SK-N-SH (cell line): Measurements from ENCODE around the gene POLR3C. TPM values are rescaled to one million over a fixed set of nuclear protein-coding genes. Genes with fewer than 3 reads are reported as not detected.

Experiments
- CTCF ChIA-PET: fragments of 300-600, 350-600 bp; formaldehyde crosslinking; extraction: SDS; loops from one replicate; lab custom pipeline; 2021; lab: Yijun Ruan, JAX
- POLR2A ChIA-PET: fragments of 350-600 bp; sonication (Branson Sonifier 250); formaldehyde crosslinking; extraction: SDS; loops from one replicate; lab custom pipeline; 2020; ENCODE audit warnings: antibody characterized with exemption, inconsistent platforms; lab: Yijun Ruan, JAX
- DNase-seq: peaks from one replicate; pipeline ENCODE4 v3.0.0; 2012
- H2AFZ ChIP-seq: fragments of 200-600 bp; sonication (generic); 2 replicates; pipeline ENCODE4 v1.8.1; 2016; ENCODE audit warnings: antibody characterized with exemption, mild to moderate bottlenecking, low read depth
- H3F3A ChIP-seq: fragments of 200-600 bp; sonication (generic); replicated peaks from 2 replicates; pipeline ENCODE3; 2016; ENCODE audit warnings: antibody characterized with exemption, mild to moderate bottlenecking; ENCODE audit not compliant: insufficient read depth
- H3K27ac ChIP-seq, 2 experiments: fragments of 200-500 bp in 1 of 2; fragments of 200-600 bp in 1 of 2; sonication (Bioruptor generic) in 1 of 2; sonication (generic), shearing (Covaris generic) in 1 of 2; 2 replicates each; pipeline versions ENCODE4 v1.5.1 to v1.6.1; 2014 to 2016; ENCODE audit warnings: low read depth in 2 of 2, inconsistent platforms in 1 of 2, low read length in 1 of 2, mild to moderate bottlenecking in 1 of 2, mixed read lengths in 1 of 2
- H3K27me3 ChIP-seq: fragments of 200-600 bp; sonication (generic), shearing (Covaris generic); 2 replicates; pipeline ENCODE4 v1.6.1; 2016; ENCODE audit warnings: mixed run types; ENCODE audit not compliant: insufficient read depth
- H3K36me3 ChIP-seq, 2 experiments: fragments of 200-500 bp in 1 of 2; fragments of 200-600 bp in 1 of 2; sonication (Bioruptor generic) in 1 of 2; sonication (generic) in 1 of 2; replicated peaks in 1 of 2; 2 replicates each; pipeline versions ENCODE3 to v1.5.1; 2014 to 2016; ENCODE audit warnings: low read length in 1 of 2, mild to moderate bottlenecking in 1 of 2; ENCODE audit not compliant: insufficient read depth in 2 of 2, control insufficient read depth in 1 of 2
- H3K4me1 ChIP-seq, 2 experiments: fragments of 200-500 bp in 1 of 2; fragments of 200-600 bp in 1 of 2; sonication (Bioruptor generic) in 1 of 2; sonication (generic), shearing (Covaris generic) in 1 of 2; 2 replicates each; pipeline versions ENCODE4 v1.5.1 to v1.6.1; 2014 to 2016; ENCODE audit warnings: low read depth in 1 of 2, low read length in 1 of 2, mixed run types in 1 of 2; ENCODE audit not compliant: insufficient read depth in 2 of 2, control insufficient read depth in 1 of 2
- H3K4me2 ChIP-seq: fragments of 200-600 bp; sonication (generic), shearing (Covaris generic); 2 replicates; pipeline ENCODE4 v1.6.1; 2017; ENCODE audit warnings: mixed run types
- H3K4me3 ChIP-seq, 2 experiments: fragments of 200-500 bp in 1 of 2; fragments of 200-600 bp in 1 of 2; sonication (Bioruptor generic) in 1 of 2; sonication (generic), shearing (Covaris generic) in 1 of 2; 2 replicates each; pipeline versions ENCODE4 v1.5.1 to v1.8.1; 2014 to 2016; ENCODE audit warnings: low read depth in 2 of 2, inconsistent platforms in 1 of 2, low read length in 1 of 2, mild to moderate bottlenecking in 1 of 2, mixed read lengths in 1 of 2, moderate library complexity in 1 of 2
- H3K79me2 ChIP-seq: fragments of 200-600 bp; sonication (generic); 2 replicates; pipeline ENCODE4 v1.8.1; 2017; ENCODE audit warnings: mild to moderate bottlenecking; ENCODE audit not compliant: insufficient read depth
- H3K9ac ChIP-seq: fragments of 200-600 bp; sonication (generic); 2 replicates; pipeline ENCODE4 v1.6.1; 2017; ENCODE audit warnings: mixed run types
- H3K9me2 ChIP-seq: fragments of 200-600 bp; sonication (generic); 2 replicates; pipeline ENCODE4 v1.6.1; 2017; ENCODE audit warnings: mixed run types
- H3K9me3 ChIP-seq: fragments of 200-600 bp; sonication (generic); 2 replicates; pipeline ENCODE4 v1.6.1; 2017; ENCODE audit warnings: mixed run types, mild to moderate bottlenecking, moderate library complexity
- H4K20me1 ChIP-seq: fragments of 200-600 bp; sonication (generic); 2 replicates; pipeline ENCODE4 v1.6.1; 2017; ENCODE audit warnings: mild to moderate bottlenecking, mixed run types; ENCODE audit not compliant: insufficient read depth
- CHD2 ChIP-seq: fragments of 150-350 bp; IDR thresholded peaks from 2 replicates; pipeline ENCODE4 v1.6.1; 2018; ENCODE audit warnings: low read length; ENCODE audit not compliant: partially characterized antibody
- EZH2phosphoT487 ChIP-seq: fragments of 200-600 bp; sonication (generic); IDR thresholded peaks from 2 replicates; pipeline ENCODE4 v1.6.1; 2017; ENCODE audit warnings: low read depth, mixed run types, mild to moderate bottlenecking, antibody characterized with exemption, moderate library complexity, borderline replicate concordance
- FOSL2 ChIP-seq: IDR thresholded peaks from 2 replicates; pipeline ENCODE4 v1.4.0; 2012; ENCODE audit warnings: low read depth, mild to moderate bottlenecking, moderate library complexity, borderline replicate concordance
- FOXJ3 ChIP-seq: sonication (generic); formaldehyde crosslinking; IDR thresholded peaks from 2 replicates; pipeline ENCODE4 v1.5.1; 2020; ENCODE audit warnings: mild to moderate bottlenecking, missing genetic modification reagents
- MXI1 ChIP-seq: IDR thresholded peaks from 2 replicates; pipeline ENCODE4 v1.6.1; 2012; ENCODE audit warnings: mild to moderate bottlenecking, low read depth, low read length, improper control_type of control experiment
- POLR2AphosphoS5 ChIP-seq: IDR thresholded peaks from 2 replicates; pipeline ENCODE4 v1.6.1; 2012; ENCODE audit warnings: low read depth, low read length
- RFX5 ChIP-seq: IDR thresholded peaks from 2 replicates; pipeline ENCODE4 v1.6.1; 2012; ENCODE audit warnings: mild to moderate bottlenecking, improper control_type of control experiment, low read length
- RXRA ChIP-seq: IDR thresholded peaks from 2 replicates; pipeline ENCODE4 v1.4.0; 2012; ENCODE audit warnings: low read depth, mild to moderate bottlenecking, borderline replicate concordance
- SIN3A ChIP-seq: IDR thresholded peaks from 2 replicates; pipeline ENCODE4 v1.6.1; 2012; ENCODE audit warnings: low read depth, mild to moderate bottlenecking, low read length, moderate library complexity, borderline replicate concordance
- YY1 ChIP-seq: IDR thresholded peaks from 2 replicates; pipeline ENCODE4 v1.4.0; 2012; ENCODE audit warnings: low read depth, mild to moderate bottlenecking
- WGBS: methylation state at CpG from one replicate; pipeline ENCODE4 v1.1.6; 2017; ENCODE audit warnings: low lambda C conversion rate; 5-methylcytosine and 5-hydroxymethylcytosine counted together
- polyA plus RNA-seq, 3 experiments: library from polyadenylated mRNA; depleted of rRNA; stranded (reverse); fragments of >200 nt; gene quantifications; 2 replicates each; pipeline ENCODE4 v1.2.3, GENCODE V29; 2012
- TF ChIP-seq, protein P1 (sequence below): IDR thresholded peaks from 2 replicates; pipeline ENCODE4; 2012
- TF ChIP-seq, protein P2 (sequence below): fragments of 200-600 bp; sonication (generic); IDR thresholded peaks from 2 replicates; pipeline ENCODE4 v1.6.1; 2017; ENCODE audit warnings: antibody characterized with exemption, mild to moderate bottlenecking, moderate library complexity
- TF ChIP-seq, protein P3 (sequence below): IDR thresholded peaks from 2 replicates; pipeline ENCODE4 v1.4.0; 2012; ENCODE audit warnings: low read depth, borderline replicate concordance

POLR3C gene
- polyA plus RNA-seq, 1 of the 3 experiments (the other 2 are of a cell fraction): 34.1 TPM

DNA sequence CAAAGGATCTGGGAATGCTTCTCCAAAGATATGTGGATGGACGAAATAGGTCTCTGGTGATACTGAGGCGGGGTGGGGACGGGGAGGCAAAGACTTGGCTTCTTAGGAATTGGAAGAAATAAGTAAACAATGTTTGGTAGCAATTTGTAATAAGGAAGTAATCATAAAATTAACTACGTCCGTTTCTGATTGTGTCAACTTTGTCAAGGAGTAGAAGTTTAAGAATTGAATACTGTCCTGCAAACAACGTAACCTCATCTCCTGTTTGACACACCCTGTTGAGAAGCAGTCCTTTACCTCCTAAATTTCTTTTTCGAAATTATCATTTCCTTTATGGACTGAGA, 471 bp downstream of the POLR3C start:
- H3K4me1 ChIP-seq: peaks cover 0 to 12% of the 10 kb centered on the region in 2 experiments; a peak in 2 of 4 replicates
- no peaks in the 10 kb centered on the region for H3K9me2 ChIP-seq
- no peaks in the 10 kb centered on the region for H4K20me1 ChIP-seq
- H3K4me3 ChIP-seq: peak overlapping the region; percentile 90 to 99
- H3K9me3 ChIP-seq: no peaks in the 10 kb centered on the region
- peak overlapping the region; percentile 92 to 98 for H3K27ac ChIP-seq
- peak overlapping the region; percentile 74 for H3K4me2 ChIP-seq
- ChIA-PET POLR2A (interaction anchor here (1.1 to 1.4 kb wide), 3 partner anchors 21 to 103 kb away, joined by 3 to 12 read pairs (median 3); partner anchors contain the start of genes NUDT17, PIAS3 and RBM8A), CTCF (interaction anchor here (1.4 to 10.4 kb wide), 4 partner anchors 21 to 183 kb away, joined by 3 to 121 read pairs (median 4); partner anchors contain the start of genes ITGA10 and NUDT17)
- peaks cover 14% of the 10 kb centered on the region for H3F3A ChIP-seq
- no peaks in the 10 kb centered on the region for H3K27me3 ChIP-seq
- peaks cover 56% of the 10 kb centered on the region for H3K79me2 ChIP-seq
- TF ChIP-seq, protein P1, sequence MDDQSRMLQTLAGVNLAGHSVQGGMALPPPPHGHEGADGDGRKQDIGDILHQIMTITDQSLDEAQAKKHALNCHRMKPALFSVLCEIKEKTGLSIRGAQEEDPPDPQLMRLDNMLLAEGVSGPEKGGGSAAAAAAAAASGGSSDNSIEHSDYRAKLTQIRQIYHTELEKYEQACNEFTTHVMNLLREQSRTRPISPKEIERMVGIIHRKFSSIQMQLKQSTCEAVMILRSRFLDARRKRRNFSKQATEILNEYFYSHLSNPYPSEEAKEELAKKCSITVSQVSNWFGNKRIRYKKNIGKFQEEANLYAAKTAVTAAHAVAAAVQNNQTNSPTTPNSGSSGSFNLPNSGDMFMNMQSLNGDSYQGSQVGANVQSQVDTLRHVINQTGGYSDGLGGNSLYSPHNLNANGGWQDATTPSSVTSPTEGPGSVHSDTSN: no peak
- DNase-seq: peak; percentile 11
- H3K36me3 ChIP-seq: peaks cover 24 to 37% of the 10 kb centered on the region in 2 experiments
- H3K9ac ChIP-seq: peak overlapping the region; percentile 87
- 3% methylated on average over 7 of the region's 7 CpGs for WGBS
- peak overlapping the region; percentile 90 for H2AFZ ChIP-seq

DNA sequence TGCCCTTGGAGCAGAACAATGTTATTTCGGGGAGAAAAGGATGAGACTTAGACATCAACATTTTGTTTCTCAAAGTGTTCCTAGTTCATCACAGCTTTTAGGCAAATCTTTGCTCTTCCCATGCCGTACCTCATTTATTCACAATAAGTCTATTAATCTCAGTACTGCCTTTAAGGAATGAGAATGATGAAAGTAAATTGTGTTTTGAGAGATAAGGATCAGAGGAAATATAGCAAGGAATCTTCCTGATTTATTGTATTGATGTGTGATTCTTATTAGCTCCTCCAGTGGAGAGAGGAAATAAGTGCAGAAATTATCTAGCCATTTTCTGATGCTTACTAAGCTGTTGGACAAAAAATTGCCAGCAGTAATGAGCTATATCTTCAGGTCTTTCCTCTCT, 2.0 kb downstream of the POLR3C start:
- H3K27ac ChIP-seq: peak overlapping the region; percentile 28 to 92; a peak in 3 of 4 replicates
- peaks cover 14% of the 10 kb centered on the region for H3F3A ChIP-seq
- peaks cover 0 to 12% of the 10 kb centered on the region in 2 experiments; a peak in 2 of 4 replicates for H3K4me1 ChIP-seq
- peak overlapping the region; percentile 74 for H3K4me2 ChIP-seq
- H3K27me3 ChIP-seq: no peaks in the 10 kb centered on the region
- no peak overlapping the region; the same call in 1 of the 2 replicates for H3K9ac ChIP-seq
- TF ChIP-seq FOSL2: no peak
- TF ChIP-seq RXRA: no peak
- TF ChIP-seq RFX5: no peak
- TF ChIP-seq, protein P2, sequence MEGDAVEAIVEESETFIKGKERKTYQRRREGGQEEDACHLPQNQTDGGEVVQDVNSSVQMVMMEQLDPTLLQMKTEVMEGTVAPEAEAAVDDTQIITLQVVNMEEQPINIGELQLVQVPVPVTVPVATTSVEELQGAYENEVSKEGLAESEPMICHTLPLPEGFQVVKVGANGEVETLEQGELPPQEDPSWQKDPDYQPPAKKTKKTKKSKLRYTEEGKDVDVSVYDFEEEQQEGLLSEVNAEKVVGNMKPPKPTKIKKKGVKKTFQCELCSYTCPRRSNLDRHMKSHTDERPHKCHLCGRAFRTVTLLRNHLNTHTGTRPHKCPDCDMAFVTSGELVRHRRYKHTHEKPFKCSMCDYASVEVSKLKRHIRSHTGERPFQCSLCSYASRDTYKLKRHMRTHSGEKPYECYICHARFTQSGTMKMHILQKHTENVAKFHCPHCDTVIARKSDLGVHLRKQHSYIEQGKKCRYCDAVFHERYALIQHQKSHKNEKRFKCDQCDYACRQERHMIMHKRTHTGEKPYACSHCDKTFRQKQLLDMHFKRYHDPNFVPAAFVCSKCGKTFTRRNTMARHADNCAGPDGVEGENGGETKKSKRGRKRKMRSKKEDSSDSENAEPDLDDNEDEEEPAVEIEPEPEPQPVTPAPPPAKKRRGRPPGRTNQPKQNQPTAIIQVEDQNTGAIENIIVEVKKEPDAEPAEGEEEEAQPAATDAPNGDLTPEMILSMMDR: peak; percentile 47
- DNase-seq: no peak
- no peaks in the 10 kb centered on the region for H3K9me3 ChIP-seq
- H2AFZ ChIP-seq: no peak overlapping the region
- H3K9me2 ChIP-seq: no peaks in the 10 kb centered on the region
- H3K79me2 ChIP-seq: peaks cover 47% of the 10 kb centered on the region
- CTCF ChIA-PET: interaction anchor here (0.8 to 10.4 kb wide), 7 partner anchors 19 to 181 kb away, joined by 3 to 121 read pairs (median 4); partner anchors contain the start of genes ITGA10 and NUDT17
- WGBS: 69% methylated on average over 2 of the region's 2 CpGs
- POLR2A ChIA-PET: interaction anchor here (1.7 kb wide), 1 partner anchor 32 kb away, joined by 4 read pairs; no protein-coding TSS in a partner anchor
- H4K20me1 ChIP-seq: no peaks in the 10 kb centered on the region
- peaks cover 39 to 45% of the 10 kb centered on the region in 2 experiments for H3K36me3 ChIP-seq
- H3K4me3 ChIP-seq: peak overlapping the region; percentile 90 to 99; a peak in 2 of 4 replicates

DNA sequence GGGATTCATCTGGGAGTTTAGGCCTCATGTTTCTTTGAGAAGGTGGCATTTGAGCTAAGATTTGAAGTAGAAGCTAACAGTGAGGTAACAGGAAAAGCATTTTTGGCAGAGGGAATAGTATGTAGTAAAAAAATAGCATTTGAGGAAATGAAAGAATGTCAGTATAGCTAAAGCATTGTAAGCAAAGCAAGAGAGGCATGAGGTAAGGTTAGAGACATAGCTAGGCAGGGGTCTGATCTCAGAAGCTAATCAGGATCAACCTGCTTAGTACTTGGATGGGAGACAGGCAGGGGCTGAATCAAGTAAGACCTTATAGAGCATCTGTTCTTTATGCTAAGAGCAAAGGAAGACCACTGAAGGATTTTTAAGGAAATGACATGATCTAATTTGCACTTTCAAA, 4.0 kb downstream of the POLR3C start:
- DNase-seq: no peak
- H3K4me3 ChIP-seq: no peak overlapping the region
- peaks cover 14% of the 10 kb centered on the region for H3F3A ChIP-seq
- peaks cover 43% of the 10 kb centered on the region for H3K79me2 ChIP-seq
- no peaks in the 10 kb centered on the region for H4K20me1 ChIP-seq
- TF ChIP-seq YY1 (no peak), SIN3A (no peak), EZH2phosphoT487 (no peak), MXI1 (no peak), POLR2AphosphoS5 (no peak), FOXJ3 (no peak), CHD2 (no peak)
- TF ChIP-seq, protein P3, sequence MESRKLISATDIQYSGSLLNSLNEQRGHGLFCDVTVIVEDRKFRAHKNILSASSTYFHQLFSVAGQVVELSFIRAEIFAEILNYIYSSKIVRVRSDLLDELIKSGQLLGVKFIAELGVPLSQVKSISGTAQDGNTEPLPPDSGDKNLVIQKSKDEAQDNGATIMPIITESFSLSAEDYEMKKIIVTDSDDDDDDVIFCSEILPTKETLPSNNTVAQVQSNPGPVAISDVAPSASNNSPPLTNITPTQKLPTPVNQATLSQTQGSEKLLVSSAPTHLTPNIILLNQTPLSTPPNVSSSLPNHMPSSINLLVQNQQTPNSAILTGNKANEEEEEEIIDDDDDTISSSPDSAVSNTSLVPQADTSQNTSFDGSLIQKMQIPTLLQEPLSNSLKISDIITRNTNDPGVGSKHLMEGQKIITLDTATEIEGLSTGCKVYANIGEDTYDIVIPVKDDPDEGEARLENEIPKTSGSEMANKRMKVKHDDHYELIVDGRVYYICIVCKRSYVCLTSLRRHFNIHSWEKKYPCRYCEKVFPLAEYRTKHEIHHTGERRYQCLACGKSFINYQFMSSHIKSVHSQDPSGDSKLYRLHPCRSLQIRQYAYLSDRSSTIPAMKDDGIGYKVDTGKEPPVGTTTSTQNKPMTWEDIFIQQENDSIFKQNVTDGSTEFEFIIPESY: no peak
- no peak overlapping the region for H3K4me2 ChIP-seq
- peaks cover 0 to 12% of the 10 kb centered on the region in 2 experiments; a peak in 2 of 4 replicates for H3K4me1 ChIP-seq
- H3K9ac ChIP-seq: no peak overlapping the region
- POLR2A ChIA-PET: interaction anchor here (0.6 kb wide), 1 partner anchor 100 kb away, joined by 5 read pairs; no protein-coding TSS in a partner anchor
- H3K9me2 ChIP-seq: no peaks in the 10 kb centered on the region
- H3K27me3 ChIP-seq: no peaks in the 10 kb centered on the region
- H2AFZ ChIP-seq: no peak overlapping the region
- peaks cover 52 to 54% of the 10 kb centered on the region in 2 experiments for H3K36me3 ChIP-seq
- no peak overlapping the region for H3K27ac ChIP-seq
- no peaks in the 10 kb centered on the region for H3K9me3 ChIP-seq
- CTCF ChIA-PET: interaction anchor here (1.2 to 10.4 kb wide), 3 partner anchors 18 to 149 kb away, joined by 3 to 121 read pairs (median 7); partner anchors contain the start of gene NUDT17
